Lung (tissue), 12 donors: Measurements from ENCODE around the gene DSPP. TPM values are rescaled to one million over a fixed set of nuclear protein-coding genes. Genes with fewer than 3 reads are reported as not detected.

Experiments used
- ATAC-seq: fragments of 200-7000 bp; cut with Tn5 transposase; one replicate; pipeline ENCODE4 v1.9.1; 2020; ENCODE audit warnings: moderate number of reproducible peaks; ENCODE audit not compliant: insufficient read depth, low FRiP score
- DNase-seq, 3 donors: peaks; one replicate each; pipeline ENCODE4 v3.0.0-alpha.2; 2013 to 2017
- H3K27ac ChIP-seq, 2 donors: one replicate each; pipeline ENCODE4 v1.5.1; 2013; ENCODE audit warnings: mild to moderate bottlenecking in 2 of 2, moderate library complexity in 2 of 2, control low read depth in 1 of 2, inconsistent platforms in 1 of 2, low read depth in 1 of 2, low read length in 1 of 2
- H3K27me3 ChIP-seq, 3 donors: one replicate each; pipeline ENCODE4 v1.5.1; 2013; ENCODE audit warnings: low read length in 2 of 3; ENCODE audit not compliant: control insufficient read depth in 3 of 3, insufficient read depth in 3 of 3
- H3K36me3 ChIP-seq, 4 donors: one replicate each; pipeline ENCODE4 v1.5.1; 2013; ENCODE audit warnings: low read length in 4 of 4, mild to moderate bottlenecking in 1 of 4, moderate library complexity in 1 of 4; ENCODE audit not compliant: control insufficient read depth in 4 of 4, insufficient read depth in 4 of 4
- H3K4me1 ChIP-seq, 5 donors: one replicate each; pipeline ENCODE4 v1.5.1; 2013; ENCODE audit warnings: low read length in 5 of 5, mild to moderate bottlenecking in 2 of 5, moderate library complexity in 1 of 5; ENCODE audit not compliant: control insufficient read depth in 5 of 5, insufficient read depth in 5 of 5
- H3K4me3 ChIP-seq: one replicate; pipeline ENCODE4 v1.5.1; 2013; ENCODE audit warnings: mild to moderate bottlenecking, control low read depth, moderate library complexity
- H3K9ac ChIP-seq, 2 donors: one replicate each; pipeline ENCODE4 v1.5.1; 2013; ENCODE audit warnings: low read length in 2 of 2, control low read depth in 1 of 2; ENCODE audit not compliant: insufficient read depth in 1 of 2
- H3K9me3 ChIP-seq, 4 donors: one replicate each; pipeline ENCODE4 v1.5.1; 2013; ENCODE audit warnings: low read length in 3 of 4, mild to moderate bottlenecking in 1 of 4, moderate library complexity in 1 of 4; ENCODE audit not compliant: control insufficient read depth in 4 of 4, insufficient read depth in 3 of 4
- CTCF ChIP-seq: IDR thresholded peaks from 2 replicates; pipeline ENCODE4 v1.5.1; 2012; ENCODE audit warnings: mild to moderate bottlenecking; ENCODE audit errors: control extremely low read depth, extremely low read depth
- WGBS, 2 donors: extraction: QIAGEN DNeasy Blood & Tissue Kit; methylation state at CpG; one replicate each; pipeline ENCODE4 v1.1.7; 2013; 5-methylcytosine and 5-hydroxymethylcytosine counted together
- polyA plus RNA-seq, 2 donors: library from polyadenylated mRNA; stranded (reverse); fragments of 200-250 nt; gene quantifications; one replicate each; pipeline ENCODE4 v1.2.1, GENCODE V29; 2013
- total RNA-seq, 2 donors: library from RNA; depleted of rRNA in 1 of 2; stranded (reverse); fragments of >200 nt in 1 of 2; gene quantifications; one replicate each; pipeline ENCODE4 v1.2.1, GENCODE V29; 2014 to 2021
- donor health status: control.
- donor health status: control.
- donor health status: Bipolar disorder and iron deficiency.
- donor health status: healthy.
- donor health status: DM: yes; HTN: yes; CAD: no.

The DSPP gene
- total and polyA plus RNA-seq, 4 donors: not detected

- ATAC-seq (no peak), DNase-seq (no peak)
- Histone ChIP-seq H3K4me3 (no peak within 1 kb of the TSS), H3K36me3 (no peaks in the 10 kb centered on the region), H3K27me3 (no peaks in the 10 kb centered on the region), H3K4me1 (no peaks in the 10 kb centered on the region), H3K9ac (no peak within 1 kb of the TSS), H3K9me3 (no peaks in the 10 kb centered on the region), H3K27ac (no peak within 1 kb of the TSS)
- TF ChIP-seq CTCF: no peak
- WGBS, 2 donors: 84 to 88% methylated on average over 3 of the region's 3 CpGs
Observed at GRCh38 chr4:87649980-87650379, 41.7 kb downstream of the DSPP start, which contains the start of gene DMP1. TSS of gene DMP1 (plus strand) at chr4:87650280. CDS start at chr4:87656493, 6,213 bp downstream.

GRCh38 chr4:87650938-87651337 lies 42.6 kb downstream of the DSPP start:
- H3K9me3 ChIP-seq: no peaks in the 10 kb centered on the region
- H3K4me3 ChIP-seq: no peak overlapping the region
- no peaks in the 10 kb centered on the region for H3K27me3 ChIP-seq
- no peaks in the 10 kb centered on the region for H3K36me3 ChIP-seq
- 72 to 76% methylated on average over 2 of the region's 2 CpGs for WGBS, 2 donors
- H3K4me1 ChIP-seq: no peaks in the 10 kb centered on the region
- ATAC-seq (no peak), DNase-seq (no peak)
- no peak for TF ChIP-seq CTCF
- no peak overlapping the region for H3K27ac ChIP-seq
- H3K9ac ChIP-seq: no peak overlapping the region

- no peaks in the 10 kb centered on the region for H3K36me3 ChIP-seq
- TF ChIP-seq CTCF: no peak
- ATAC-seq (no peak), DNase-seq (no peak)
- no peaks in the 10 kb centered on the region for H3K27me3 ChIP-seq
- WGBS, 2 donors: 77 to 80% methylated on average over 3 of the region's 3 CpGs
- no peak overlapping the region for H3K27ac ChIP-seq
- H3K9ac ChIP-seq: no peak overlapping the region
- no peaks in the 10 kb centered on the region for H3K4me1 ChIP-seq
- H3K4me3 ChIP-seq: no peak overlapping the region
- no peaks in the 10 kb centered on the region for H3K9me3 ChIP-seq
Observed at GRCh38 chr4:87651941-87652340, 43.6 kb downstream of the DSPP start.

GRCh38 chr4:87654487-87655044 lies 46.2 kb downstream of the DSPP start:
- Histone ChIP-seq H3K36me3 (no peaks in the 10 kb centered on the region), H3K9me3 (no peaks in the 10 kb centered on the region), H3K4me3 (no peak overlapping the region), H3K27me3 (no peaks in the 10 kb centered on the region), H3K4me1 (peaks cover 0 to 4% (median 0%) of the 10 kb centered on the region in 5 donors), H3K27ac (no peak overlapping the region), H3K9ac (no peak overlapping the region)
- 64 to 95% methylated on average over 1 of the region's 1 CpG for WGBS, 2 donors
- TF ChIP-seq CTCF: no peak
- ATAC-seq (no peak), DNase-seq (no peak)
